ENCODE measurements around the gene TMEM183A. TPM values are rescaled to one million over a fixed set of nuclear protein-coding genes. Genes with fewer than 3 reads are reported as not detected.

The TMEM183A gene
- total RNA-seq, 1 donor from 2014 or later = 77.7 TPM

GRCh38 chr1:203038891-203039608 is 31.9 kb downstream of the TMEM183A start:
- Mint-ChIP-seq H3K36me3 (ENCODE audit: low read depth) (peaks cover 7% of the 10 kb centered on the region), H3K9me3 (no peaks in the 10 kb centered on the region), H3K27ac (no peak overlapping the region), H3K4me1 (peaks cover 10% of the 10 kb centered on the region), H3K4me3 (no peak overlapping the region), H3K27me3 (no peaks in the 10 kb centered on the region)
- intact Hi-C loops (cut with micrococcal nuclease) = loop anchor here (1.0 to 2.0 kb wide), 3 partner anchors 133 to 230 kb away; no protein-coding TSS in a partner anchor
- DNase-seq = peak; percentile 89

GRCh38 chr1:203039609-203040512 is 32.7 kb downstream of the TMEM183A start:
- no peak for DNase-seq
- Mint-ChIP-seq H3K9me3 (no peaks in the 10 kb centered on the region), H3K4me1 (peaks cover 10% of the 10 kb centered on the region), H3K36me3 (ENCODE audit: low read depth) (peaks cover 9% of the 10 kb centered on the region), H3K27me3 (no peaks in the 10 kb centered on the region), H3K27ac (no peak overlapping the region), H3K4me3 (no peak overlapping the region)
- intact Hi-C loops (cut with micrococcal nuclease) = loop anchor here (1.0 to 2.0 kb wide), 3 partner anchors 132 to 229 kb away; no protein-coding TSS in a partner anchor

- intact Hi-C loops (cut with micrococcal nuclease) = no loop called here
- no peaks in the 10 kb centered on the region for H3K27me3 Mint-ChIP-seq
Measured at GRCh38 chr1:203040513-203041275, 33.5 kb downstream of the TMEM183A start.

GRCh38 chr1:203041351-203041932 is 34.3 kb downstream of the TMEM183A start:
- peaks cover 12% of the 10 kb centered on the region for H3K36me3 Mint-ChIP-seq (ENCODE audit: low read depth)

More at GRCh38 chr1:203040513-203041275, 33.5 kb downstream of the TMEM183A start:
- no peak overlapping the region for H3K27ac Mint-ChIP-seq
- peaks cover 6% of the 10 kb centered on the region for H3K4me1 Mint-ChIP-seq
- no peak overlapping the region for H3K4me3 Mint-ChIP-seq
- no peak for DNase-seq
- H3K9me3 Mint-ChIP-seq = no peaks in the 10 kb centered on the region
- H3K36me3 Mint-ChIP-seq (ENCODE audit: low read depth) = peaks cover 12% of the 10 kb centered on the region

GRCh38 chr1:203043830-203044545 is 36.8 kb downstream of the TMEM183A start:
- no peak for DNase-seq
- H3K9me3 Mint-ChIP-seq = no peaks in the 10 kb centered on the region
- peaks cover 9% of the 10 kb centered on the region for H3K4me1 Mint-ChIP-seq
- H3K4me3 Mint-ChIP-seq = no peak overlapping the region
- intact Hi-C loops (cut with micrococcal nuclease) = no loop called here
- H3K27me3 Mint-ChIP-seq = no peaks in the 10 kb centered on the region
- H3K36me3 Mint-ChIP-seq (ENCODE audit: low read depth) = peaks cover 14% of the 10 kb centered on the region
- no peak overlapping the region for H3K27ac Mint-ChIP-seq

More at GRCh38 chr1:203041351-203041932, 34.3 kb downstream of the TMEM183A start:
- no peak overlapping the region for H3K4me3 Mint-ChIP-seq
- no peak overlapping the region for H3K27ac Mint-ChIP-seq
- no peak for DNase-seq
- peaks cover 6% of the 10 kb centered on the region for H3K4me1 Mint-ChIP-seq
- no peaks in the 10 kb centered on the region for H3K9me3 Mint-ChIP-seq
- H3K27me3 Mint-ChIP-seq = no peaks in the 10 kb centered on the region
- intact Hi-C loops (cut with micrococcal nuclease) = no loop called here

- H3K27ac Mint-ChIP-seq = no peak overlapping the region
- H3K27me3 Mint-ChIP-seq = no peaks in the 10 kb centered on the region
- peaks cover 11% of the 10 kb centered on the region for H3K36me3 Mint-ChIP-seq (ENCODE audit: low read depth)
- peaks cover 5% of the 10 kb centered on the region for H3K4me1 Mint-ChIP-seq
- intact Hi-C loops (cut with micrococcal nuclease) = no loop called here
- H3K9me3 Mint-ChIP-seq = no peaks in the 10 kb centered on the region
- no peak overlapping the region for H3K4me3 Mint-ChIP-seq
- no peak for DNase-seq
Measured at GRCh38 chr1:203044546-203045250, 37.5 kb downstream of the TMEM183A start.

GRCh38 chr1:203045336-203045735 is 38.2 kb downstream of the TMEM183A start:
- H3K27ac Mint-ChIP-seq = no peak overlapping the region
- no peak for DNase-seq
- no peaks in the 10 kb centered on the region for H3K27me3 Mint-ChIP-seq
- peaks cover 5% of the 10 kb centered on the region for H3K4me1 Mint-ChIP-seq
- no peak overlapping the region for H3K4me3 Mint-ChIP-seq
- H3K9me3 Mint-ChIP-seq = no peaks in the 10 kb centered on the region
- H3K36me3 Mint-ChIP-seq (ENCODE audit: low read depth) = peaks cover 11% of the 10 kb centered on the region
- intact Hi-C loops (cut with micrococcal nuclease) = no loop called here

GRCh38 chr1:203045821-203046594 is 38.8 kb downstream of the TMEM183A start:
- H3K4me3 Mint-ChIP-seq = no peak overlapping the region
- no peak for DNase-seq
- intact Hi-C loops (cut with micrococcal nuclease) = no loop called here

GRCh38 chr1:203046984-203047630 is 39.9 kb downstream of the TMEM183A start:
- Mint-ChIP-seq H3K27me3 (no peaks in the 10 kb centered on the region), H3K27ac (no peak overlapping the region), H3K4me1 (peaks cover 5% of the 10 kb centered on the region), H3K4me3 (no peak overlapping the region), H3K9me3 (no peaks in the 10 kb centered on the region), H3K36me3 (ENCODE audit: low read depth) (peaks cover 14% of the 10 kb centered on the region)
- intact Hi-C loops (cut with micrococcal nuclease) = no loop called here
- DNase-seq = no peak

More at GRCh38 chr1:203045821-203046594, 38.8 kb downstream of the TMEM183A start:
- H3K36me3 Mint-ChIP-seq (ENCODE audit: low read depth) = peaks cover 11% of the 10 kb centered on the region
- no peak overlapping the region for H3K27ac Mint-ChIP-seq
- no peaks in the 10 kb centered on the region for H3K9me3 Mint-ChIP-seq
- no peaks in the 10 kb centered on the region for H3K27me3 Mint-ChIP-seq
- H3K4me1 Mint-ChIP-seq = peaks cover 5% of the 10 kb centered on the region

- no peaks in the 10 kb centered on the region for H3K9me3 Mint-ChIP-seq
- peaks cover 12% of the 10 kb centered on the region for H3K36me3 Mint-ChIP-seq (ENCODE audit: low read depth)
- H3K4me3 Mint-ChIP-seq = no peak overlapping the region
- no peak overlapping the region for H3K27ac Mint-ChIP-seq
- intact Hi-C loops (cut with micrococcal nuclease) = no loop called here
- no peaks in the 10 kb centered on the region for H3K27me3 Mint-ChIP-seq
- no peak for DNase-seq
- H3K4me1 Mint-ChIP-seq = peaks cover 5% of the 10 kb centered on the region
Measured at GRCh38 chr1:203048086-203048485, 40.9 kb downstream of the TMEM183A start.

- H3K27ac Mint-ChIP-seq = no peak overlapping the region
- peaks cover 10% of the 10 kb centered on the region for H3K36me3 Mint-ChIP-seq (ENCODE audit: low read depth)
- H3K9me3 Mint-ChIP-seq = no peaks in the 10 kb centered on the region
- DNase-seq = no peak
- H3K4me1 Mint-ChIP-seq = peaks cover 5% of the 10 kb centered on the region
- no peak overlapping the region for H3K4me3 Mint-ChIP-seq
- intact Hi-C loops (cut with micrococcal nuclease) = no loop called here
- H3K27me3 Mint-ChIP-seq = no peaks in the 10 kb centered on the region
Measured at GRCh38 chr1:203048555-203049051, 41.4 kb downstream of the TMEM183A start.
